SK-MEL-5 (cell line): ENCODE measurements around the gene PRMT2. TPM values are rescaled to one million over a fixed set of nuclear protein-coding genes. Genes with fewer than 3 reads are reported as not detected.
"Not testable (repeated sequence)": the region's sequence is repeated elsewhere in the genome, so short reads cannot be mapped to it uniquely, and the experiment has no call there.

Experiments used
- DNase-seq: peaks from one replicate; pipeline ENCODE4 v3.0.0-alpha.2; 2016; ENCODE audit warnings: low read depth, low spot score
- in situ Hi-C: cut with HindIII; loops from 2 replicates; pipeline ENCODE4 v1.10.0; 2016; ENCODE audit warnings: low sequenced_read_pairs, high pct_unique_total_duplicates, low pct_unique_long_range_greater_than_20kb
- total RNA-seq: library from RNA; depleted of rRNA; stranded (reverse); fragments of >200 nt; shearing (Covaris generic); gene quantifications from 2 replicates; pipeline ENCODE4 v1.2.3, GENCODE V29; 2014

Gene PRMT2
- total RNA-seq, 1 experiment from 2014 or later = 119 TPM

GRCh38 chr21:46613391-46613790 lies 22.1 kb upstream of the PRMT2 start:
- in situ Hi-C loops = no loop called here
- no peak for DNase-seq

- no peak for DNase-seq
- in situ Hi-C loops = no loop called here
These were observed 19.4 kb upstream of the PRMT2 start for GRCh38 chr21:46616050-46616449.

GRCh38 chr21:46616656-46617055 lies 18.8 kb upstream of the PRMT2 start:
- in situ Hi-C loops = no loop called here
- DNase-seq = no peak

GRCh38 chr21:46617267-46618051 lies 18.0 kb upstream of the PRMT2 start:
- DNase-seq = no peak
- in situ Hi-C loops = no loop called here

GRCh38 chr21:46618738-46619379 lies 16.6 kb upstream of the PRMT2 start:
- in situ Hi-C loops = no loop called here
- DNase-seq = no peak

GRCh38 chr21:46619846-46620245 lies 15.6 kb upstream of the PRMT2 start:
- DNase-seq = no peak
- in situ Hi-C loops = no loop called here

GRCh38 chr21:46620846-46621245 lies 14.6 kb upstream of the PRMT2 start:
- in situ Hi-C loops = no loop called here
- peak; percentile 72 for DNase-seq

- in situ Hi-C loops = no loop called here
- peak; percentile 95 for DNase-seq
These were observed 13.9 kb upstream of the PRMT2 start for GRCh38 chr21:46621457-46622182.

GRCh38 chr21:46622226-46622625 lies 13.2 kb upstream of the PRMT2 start:
- in situ Hi-C loops = no loop called here
- DNase-seq = peak; percentile 98

- DNase-seq = no peak
- in situ Hi-C loops = no loop called here
These were observed 11.4 kb upstream of the PRMT2 start for GRCh38 chr21:46624050-46624449.

GRCh38 chr21:46625759-46626158 lies 9.7 kb upstream of the PRMT2 start:
- no peak for DNase-seq
- in situ Hi-C loops = no loop called here

GRCh38 chr21:46626536-46626935 lies 8.9 kb upstream of the PRMT2 start:
- in situ Hi-C loops = no loop called here
- no peak for DNase-seq

GRCh38 chr21:46626975-46627501 lies 8.4 kb upstream of the PRMT2 start:
- in situ Hi-C loops = no loop called here
- no peak for DNase-seq

- DNase-seq = no peak
- in situ Hi-C loops = no loop called here
These were observed 7.7 kb upstream of the PRMT2 start for GRCh38 chr21:46627726-46628125.

- in situ Hi-C loops = no loop called here
- no peak for DNase-seq
These were observed 6.6 kb upstream of the PRMT2 start for GRCh38 chr21:46628868-46629267.

- DNase-seq, in situ Hi-C loops: not testable (repeated sequence)
These were observed 4.6 kb upstream of the PRMT2 start for GRCh38 chr21:46630915-46631314.

GRCh38 chr21:46633566-46633965 lies 1.9 kb upstream of the PRMT2 start:
- DNase-seq = no peak
- in situ Hi-C loops = no loop called here

- no peak for DNase-seq
- in situ Hi-C loops = no loop called here
These were observed 1.0 kb upstream of the PRMT2 start for GRCh38 chr21:46634427-46634826.
